NCI-H82 treated with DMSO at 0.1 percent for 48 hours (cell line): ENCODE data around the gene GATD1.
"Not testable (repeated sequence)": the region's sequence is repeated elsewhere in the genome, so short reads cannot be mapped to it uniquely, and the experiment has no call there.

Experiments
- DNase-seq: peaks from one replicate; lab custom pipeline; 2025; ENCODE audit not compliant: unreplicated experiment; lab: John Stamatoyannopoulos, UW

Gene GATD1

GRCh38 chr11:764322-765024, 12.8 kb downstream of the GATD1 start:
- DNase-seq = no peak

GRCh38 chr11:763549-764321, 13.6 kb downstream of the GATD1 start:
- no peak for DNase-seq

GRCh38 chr11:763073-763463, 14.2 kb downstream of the GATD1 start:
- DNase-seq = no peak

- DNase-seq = no peak
Observed at GRCh38 chr11:762421-763072, 14.7 kb downstream of the GATD1 start.

- no peak for DNase-seq
Observed at GRCh38 chr11:761526-762108, 15.7 kb downstream of the GATD1 start.

GRCh38 chr11:760236-760635, 17.1 kb downstream of the GATD1 start:
- DNase-seq = no peak

- DNase-seq = no peak
Observed at GRCh38 chr11:749731-750130, 27.6 kb downstream of the GATD1 start.

- DNase-seq = no peak
Observed at GRCh38 chr11:748007-748359, 29.3 kb downstream of the GATD1 start.

GRCh38 chr11:747158-748006, 29.9 kb downstream of the GATD1 start, which contains the start of gene TALDO1:
Gene TALDO1 (plus strand): TSS chr11:747464. CDS start chr11:747482, 18 bp downstream.
- DNase-seq = peak; percentile 47

GRCh38 chr11:746289-747157, 30.8 kb downstream of the GATD1 start:
- no peak for DNase-seq

GRCh38 chr11:745428-745827, 31.9 kb downstream of the GATD1 start:
- DNase-seq = no peak

GRCh38 chr11:742571-743201, 34.6 kb downstream of the GATD1 start:
- DNase-seq = no peak

- DNase-seq = no peak
Observed at GRCh38 chr11:742156-742546, 35.1 kb downstream of the GATD1 start.

- DNase-seq = not testable (repeated sequence)
Observed at GRCh38 chr11:737899-738298, 39.4 kb downstream of the GATD1 start.

GRCh38 chr11:737366-737765, 39.9 kb downstream of the GATD1 start:
- DNase-seq = no peak

- not testable (repeated sequence) for DNase-seq
Observed at GRCh38 chr11:734541-734940, 42.7 kb downstream of the GATD1 start.

- DNase-seq = no peak
Observed at GRCh38 chr11:733072-733471, 44.2 kb downstream of the GATD1 start.

- DNase-seq = no peak
Observed at GRCh38 chr11:729492-730074, 47.7 kb downstream of the GATD1 start.

- DNase-seq = no peak
Observed at GRCh38 chr11:728901-729491, 48.3 kb downstream of the GATD1 start.
